Stimulated activated CD8-positive, alpha-beta memory T cell treated with anti-CD3 and anti-CD28 coated beads, Interleukin-15, amount 100 ng/mL, for 4 hours (primary cell): ENCODE results near the gene DCBLD1.
A peak's percentile ranks its signal among the peaks of the same experiment; 100 is the strongest.

Experiments
- DNase-seq, 2 donors: peaks; one replicate each; pipeline ENCODE4 v3.0.0-alpha.2; 2020; ENCODE audit warnings: low read depth in 2 of 2

Gene DCBLD1

GRCh38 chr6:117531346-117531745 lies 48.9 kb downstream of the DCBLD1 start:
- DNase-seq, result no peak

- no peak for DNase-seq
These were observed 49.6 kb downstream of the DCBLD1 start for GRCh38 chr6:117531809-117532725.

- DNase-seq, result no peak
These were observed 51.3 kb downstream of the DCBLD1 start for GRCh38 chr6:117533775-117534174.

- DNase-seq, result no peak
These were observed 52.5 kb downstream of the DCBLD1 start for GRCh38 chr6:117534974-117535373.

- DNase-seq, result no peak
These were observed 53.8 kb downstream of the DCBLD1 start for GRCh38 chr6:117536317-117536716.

- no peak for DNase-seq
These were observed 56.1 kb downstream of the DCBLD1 start for GRCh38 chr6:117538615-117539014.

- DNase-seq, result no peak
These were observed 58.2 kb downstream of the DCBLD1 start for GRCh38 chr6:117540670-117541069.

- no peak for DNase-seq
These were observed 60.0 kb downstream of the DCBLD1 start for GRCh38 chr6:117542493-117542892.

- no peak for DNase-seq
These were observed 62.2 kb downstream of the DCBLD1 start for GRCh38 chr6:117544716-117545115.

GRCh38 chr6:117545161-117545595 lies 62.7 kb downstream of the DCBLD1 start:
- DNase-seq, result no peak

GRCh38 chr6:117546674-117547073 lies 64.2 kb downstream of the DCBLD1 start:
- DNase-seq, result no peak

GRCh38 chr6:117547688-117548621 lies 65.5 kb downstream of the DCBLD1 start:
- DNase-seq, result peak; percentile 6 to 27

GRCh38 chr6:117548797-117549301 lies 66.4 kb downstream of the DCBLD1 start:
- DNase-seq, result no peak

- DNase-seq, result no peak
These were observed 67.1 kb downstream of the DCBLD1 start for GRCh38 chr6:117549611-117550010.

GRCh38 chr6:117550078-117550600 lies 67.7 kb downstream of the DCBLD1 start:
- DNase-seq, result no peak

- no peak for DNase-seq
These were observed 68.3 kb downstream of the DCBLD1 start for GRCh38 chr6:117550618-117551242.

- DNase-seq, result no peak
These were observed 70.1 kb downstream of the DCBLD1 start for GRCh38 chr6:117552618-117553017.

- DNase-seq, result no peak
These were observed 70.7 kb downstream of the DCBLD1 start for GRCh38 chr6:117553142-117553541.

GRCh38 chr6:117555262-117555849 lies 72.9 kb downstream of the DCBLD1 start:
- no peak for DNase-seq

- DNase-seq, result peak in 1 of 2 donors; percentile 18
These were observed 73.5 kb downstream of the DCBLD1 start for GRCh38 chr6:117555882-117556498.

- no peak for DNase-seq
These were observed 75.5 kb downstream of the DCBLD1 start for GRCh38 chr6:117557951-117558350.
